ENCODE measurements around the gene MRPL48.
"Not testable (repeated sequence)": the region's sequence is repeated elsewhere in the genome, so short reads cannot be mapped to it uniquely, and the experiment has no call there.

MRPL48 gene

DNA sequence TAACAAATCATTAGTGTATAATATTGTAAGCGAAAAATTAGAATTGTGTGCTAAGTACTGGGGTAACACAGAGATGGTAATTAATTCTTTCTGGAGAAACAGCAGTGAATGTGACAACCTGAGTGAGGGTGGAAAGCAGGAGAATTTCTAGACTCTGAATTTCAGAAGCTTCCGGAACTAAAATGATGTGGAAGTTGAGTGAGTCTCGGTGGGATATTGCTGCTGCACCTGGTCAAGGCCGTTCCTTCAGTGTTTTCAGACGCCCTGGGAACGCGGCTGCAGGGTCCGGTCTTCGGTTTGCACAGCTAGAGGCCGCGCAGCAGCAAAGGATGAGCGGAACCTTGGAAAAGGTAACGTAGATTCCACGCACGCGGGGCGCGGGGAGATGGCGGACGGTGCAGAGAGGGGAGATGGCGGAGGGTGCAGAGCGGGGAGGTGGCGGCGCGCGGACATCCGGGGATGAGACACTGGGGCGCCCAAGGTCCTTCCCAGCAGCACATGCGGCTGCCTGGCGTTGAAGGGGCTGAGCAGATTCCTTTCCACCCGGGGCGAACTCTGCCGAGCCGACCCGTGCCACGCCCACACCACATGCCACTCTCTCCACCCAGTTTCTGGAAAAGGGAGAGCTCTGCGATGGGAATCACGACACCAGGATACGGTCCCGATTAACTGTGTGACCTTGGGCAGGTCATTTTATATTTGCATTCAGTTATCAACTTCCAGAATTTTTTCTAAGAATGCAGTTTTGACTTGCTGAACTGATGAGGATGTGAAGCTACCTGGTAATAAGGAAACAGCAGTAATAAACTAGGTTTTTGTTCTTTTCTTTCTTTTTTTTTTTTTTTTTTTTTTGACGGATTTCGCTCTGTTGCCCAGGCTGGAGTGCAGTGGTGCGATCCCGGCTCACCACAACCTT is at the start of gene MRPL48:
TSS of gene MRPL48 (plus strand) at position 232 of the 916 bp plus-strand sequence. CDS start at position 330, 98 bp downstream.
- peak; percentile 98 for DNase-seq

- DNase-seq, result no peak
These were observed 44.6 kb upstream of the MRPL48 start for GRCh38 chr11:73743045-73743444.

DNA sequence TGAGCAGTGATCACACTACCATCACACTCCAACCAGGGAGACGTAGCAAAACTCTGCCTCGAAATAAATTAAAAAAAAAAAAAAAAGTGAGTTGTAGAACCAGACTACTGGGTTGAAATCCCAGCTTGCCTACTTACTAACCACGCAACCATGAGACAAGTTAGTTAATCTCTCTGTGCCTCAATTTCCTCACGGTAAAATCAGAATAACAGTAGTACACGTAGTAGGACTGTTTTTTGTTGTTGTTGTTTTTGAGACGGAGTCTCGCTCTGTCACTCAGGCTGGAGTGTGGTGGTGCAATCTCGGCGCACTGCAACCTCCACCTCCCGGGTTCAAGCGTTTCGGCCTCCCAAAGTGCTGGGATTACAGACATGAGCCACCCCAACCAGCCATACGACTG is 41.0 kb upstream of the MRPL48 start:
- DNase-seq, result no peak

- DNase-seq, result no peak
These were observed 39.9 kb upstream of the MRPL48 start for GRCh38 chr11:73747762-73748161.

GRCh38 chr11:73748300-73748699 is 39.4 kb upstream of the MRPL48 start:
- DNase-seq, result no peak

DNA sequence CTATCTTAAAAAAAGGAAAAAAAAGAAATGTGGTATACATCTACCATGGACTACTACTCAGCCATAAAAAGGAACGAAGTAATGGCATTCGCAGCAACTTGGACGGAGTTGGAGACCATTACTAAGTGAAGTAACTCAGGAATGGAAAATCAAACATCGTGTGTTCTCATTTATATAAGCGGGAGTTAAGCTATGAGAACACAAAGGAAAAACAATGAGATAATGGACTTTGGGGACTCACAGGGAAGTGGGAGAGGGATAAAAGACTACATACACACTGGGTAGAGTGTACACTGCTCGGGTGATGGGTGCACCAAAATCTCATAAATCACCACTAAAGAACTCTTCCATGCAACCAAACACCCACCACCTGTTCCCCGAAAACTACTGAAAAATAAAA is 38.6 kb upstream of the MRPL48 start:
- no peak for DNase-seq

DNA sequence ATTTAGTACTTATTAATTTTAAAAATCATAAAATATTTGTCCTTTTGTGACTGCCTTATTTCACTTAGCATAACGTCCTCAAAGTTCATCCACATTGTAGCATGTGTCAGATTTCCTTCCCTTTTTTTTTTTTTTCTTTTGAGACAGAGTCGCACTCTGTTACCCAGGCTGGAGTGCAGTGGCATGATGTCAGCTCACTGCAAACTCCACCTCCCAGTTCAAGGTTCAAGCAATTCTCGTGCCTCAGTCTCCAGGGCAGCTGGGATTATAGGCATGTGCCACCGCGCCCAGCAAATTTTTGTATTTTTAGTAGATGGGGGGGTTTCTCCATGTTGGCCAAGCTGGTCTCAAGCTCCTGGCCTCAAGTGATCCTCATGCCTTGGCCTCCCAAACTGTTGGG is 37.4 kb upstream of the MRPL48 start:
- DNase-seq, result no peak

DNA sequence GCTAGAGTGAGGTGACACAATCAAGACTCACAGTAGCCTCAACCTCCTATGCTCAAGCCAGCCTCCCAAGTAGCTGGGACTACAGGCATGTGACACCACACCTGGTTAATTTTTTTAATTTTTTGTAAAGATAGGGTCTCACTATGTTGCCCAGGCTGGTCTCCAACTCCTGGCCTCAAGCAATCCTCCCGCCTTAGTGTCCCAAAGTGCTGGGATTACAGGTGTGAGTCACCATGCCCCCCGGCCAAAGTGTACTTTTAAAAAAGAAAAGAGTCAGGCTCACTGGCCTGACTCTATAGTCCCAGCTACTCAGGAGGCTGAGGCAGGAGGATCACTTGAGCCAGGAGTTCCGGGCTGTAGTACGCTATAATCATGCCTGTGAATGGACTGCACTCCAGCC is 36.8 kb upstream of the MRPL48 start:
- not testable (repeated sequence) for DNase-seq

- no peak for DNase-seq
These were observed 35.3 kb upstream of the MRPL48 start for GRCh38 chr11:73752216-73752867.

DNA sequence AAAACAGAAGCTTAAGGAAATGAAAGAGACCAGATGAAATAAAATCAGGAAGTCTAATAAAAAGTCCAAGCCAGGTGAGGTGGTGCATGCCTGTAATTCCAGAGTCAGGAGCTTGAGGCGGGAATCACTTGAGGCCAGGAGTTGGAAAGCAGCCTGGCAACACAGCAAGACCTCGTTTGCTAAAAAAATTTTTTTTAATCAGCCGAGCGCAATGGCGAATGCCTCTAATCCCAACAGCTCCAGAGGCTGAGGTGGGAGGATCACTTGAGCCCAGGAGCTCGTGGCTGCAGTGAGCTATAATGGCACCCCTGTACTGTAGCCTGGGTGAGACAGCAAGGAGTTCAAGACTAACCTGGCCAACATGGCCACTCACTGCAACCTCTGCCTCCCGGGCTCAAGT is 34.8 kb upstream of the MRPL48 start:
- no peak for DNase-seq

DNA sequence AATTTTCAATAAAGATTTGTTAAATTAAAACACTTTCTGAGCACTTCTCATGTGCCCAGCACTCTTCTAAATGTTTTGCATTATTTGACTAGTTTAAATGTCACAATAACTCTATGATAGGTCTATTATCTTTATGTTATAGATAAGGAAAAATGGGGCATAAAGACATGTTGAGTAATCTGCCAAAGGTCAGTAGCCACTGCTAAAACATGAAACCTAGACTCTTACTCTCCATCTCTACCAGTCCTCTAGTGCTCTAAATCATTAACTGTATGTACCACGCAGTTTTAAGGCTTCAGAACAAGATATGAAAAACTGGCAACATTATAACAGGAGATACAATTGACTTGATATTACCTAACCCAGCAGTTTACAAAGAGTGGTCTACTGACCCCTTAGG is 33.7 kb upstream of the MRPL48 start:
- no peak for DNase-seq

- DNase-seq, result no peak
These were observed 32.0 kb upstream of the MRPL48 start for GRCh38 chr11:73755670-73756069.

- DNase-seq, result no peak
These were observed 30.1 kb upstream of the MRPL48 start for GRCh38 chr11:73757598-73757997.

- no peak for DNase-seq
These were observed 29.2 kb upstream of the MRPL48 start for GRCh38 chr11:73758451-73758850.

- peak; percentile 69 for DNase-seq
These were observed 28.0 kb upstream of the MRPL48 start for GRCh38 chr11:73759610-73760134.

DNA sequence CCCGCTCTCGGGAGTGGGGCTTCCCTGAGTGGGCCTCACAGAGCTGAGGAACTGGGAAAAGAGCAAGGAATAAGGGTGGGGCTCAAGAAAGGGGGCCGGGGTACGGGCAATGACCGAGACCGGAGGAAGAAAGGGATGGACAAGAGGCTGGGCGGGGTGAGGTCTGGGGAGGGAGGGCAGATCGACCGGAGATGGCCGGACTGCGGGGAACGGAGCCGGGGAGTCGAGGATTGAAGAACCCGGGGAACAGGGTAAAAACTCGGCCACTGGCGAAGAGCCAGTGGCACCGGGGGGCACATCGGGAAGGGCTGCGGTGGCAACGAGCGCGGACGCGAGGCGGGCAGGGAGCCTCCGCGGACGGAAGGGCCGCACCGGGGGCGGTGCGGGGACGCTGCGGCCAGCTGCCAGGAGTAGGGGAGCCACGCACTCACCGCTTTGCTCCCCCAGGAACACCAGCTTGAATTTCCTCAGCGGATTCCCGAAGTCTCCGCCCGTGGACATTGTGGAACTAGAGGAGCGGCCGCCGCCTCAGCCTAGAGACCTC is 27.5 kb upstream of the MRPL48 start:
- DNase-seq, result peak; percentile 69

GRCh38 chr11:73760679-73761402 is 26.8 kb upstream of the MRPL48 start, which contains the start of gene RAB6A:
Gene RAB6A (minus strand): TSS chr11:73761074. CDS start chr11:73760635, 439 bp downstream.
- DNase-seq, result peak; percentile 100

DNA sequence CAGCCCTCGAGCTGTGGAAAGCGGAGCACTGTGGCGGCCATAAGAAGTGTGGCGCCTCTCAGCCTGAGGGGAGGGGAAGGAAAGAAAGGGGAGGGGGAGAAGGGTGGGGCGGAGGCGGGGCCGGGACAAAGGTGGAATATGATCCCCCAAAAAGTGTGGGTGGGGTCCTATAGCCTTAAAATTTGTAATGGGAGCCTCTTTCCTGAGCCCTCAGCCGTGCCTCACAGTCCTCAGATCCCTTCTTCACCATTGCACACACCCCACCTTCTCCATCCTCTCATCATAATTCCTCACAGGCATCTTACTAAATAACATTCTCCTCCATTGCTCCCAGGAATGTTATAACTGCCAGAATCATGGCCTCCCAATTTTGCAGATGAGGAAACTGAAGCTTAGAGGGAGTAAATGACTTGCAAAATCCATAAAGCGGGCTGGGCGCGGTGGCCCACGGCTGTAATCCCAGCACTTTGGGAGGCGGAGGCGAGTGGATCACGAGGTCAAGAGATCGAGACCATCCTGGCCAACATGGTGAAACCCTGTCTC is 26.2 kb upstream of the MRPL48 start:
- no peak for DNase-seq

GRCh38 chr11:73762732-73763131 is 24.9 kb upstream of the MRPL48 start:
- DNase-seq, result no peak

DNA sequence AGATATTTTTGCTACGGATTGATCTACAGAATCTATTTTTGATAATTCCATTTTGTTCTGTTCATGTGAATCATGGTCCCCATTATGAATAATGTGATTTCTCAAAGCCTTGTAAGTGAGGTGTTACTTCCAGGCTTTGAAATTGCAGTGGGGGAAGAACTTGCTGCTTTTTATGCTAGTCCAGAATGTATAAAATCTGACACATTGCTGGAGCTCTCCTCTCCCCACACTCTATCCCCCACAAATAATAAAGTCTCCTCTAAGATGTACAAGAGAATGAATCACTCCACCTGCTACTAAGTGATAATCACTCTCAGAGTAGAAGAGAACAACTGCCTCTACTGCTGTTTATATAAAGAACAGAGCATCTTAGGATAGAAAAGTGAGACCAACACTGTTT is 20.9 kb upstream of the MRPL48 start:
- DNase-seq, result no peak

GRCh38 chr11:73770811-73771210 is 16.9 kb upstream of the MRPL48 start:
- not testable (repeated sequence) for DNase-seq

DNA sequence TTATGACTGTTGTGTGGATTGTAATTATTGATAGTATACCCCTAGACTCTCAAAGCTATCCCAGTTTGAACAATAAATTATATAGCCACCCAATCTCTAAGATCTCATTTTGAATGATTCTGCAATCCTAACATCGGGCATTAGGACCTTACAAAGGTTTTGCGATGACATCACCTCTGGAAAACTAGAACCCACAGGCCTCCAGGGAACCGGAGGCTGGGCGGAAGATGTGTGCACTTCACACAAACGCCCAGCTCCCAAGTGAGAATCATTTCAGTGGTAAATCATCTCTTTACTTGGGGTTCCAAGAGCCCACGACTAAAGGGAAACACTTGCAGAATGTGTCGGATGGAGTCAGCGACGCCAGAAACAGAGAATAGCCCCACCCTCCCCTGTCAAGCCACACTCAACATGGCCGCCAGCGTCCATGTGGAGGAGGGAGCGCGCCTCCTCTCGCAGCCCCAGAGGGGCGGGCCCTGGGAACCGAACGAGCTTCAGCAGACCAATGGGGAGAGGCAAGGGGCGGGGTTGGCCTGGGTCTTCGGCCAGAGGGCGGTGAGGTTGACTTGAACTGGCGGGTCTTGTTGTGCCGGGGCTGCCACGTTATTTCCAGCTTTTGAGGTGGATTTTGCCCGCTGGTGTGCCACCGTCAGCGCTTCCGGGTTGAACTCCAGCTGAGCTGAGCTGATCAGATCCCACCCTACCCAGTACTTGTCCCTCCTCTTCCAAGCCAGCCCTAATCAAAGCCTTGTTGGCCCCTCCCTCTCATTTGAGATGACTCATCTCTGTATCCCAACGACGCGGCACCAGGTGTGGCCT is 8.4 kb upstream of the MRPL48 start:
- peak; percentile 100 for DNase-seq
